HG03378 (cell line): ENCODE data around the gene RANBP17.
"Not testable (repeated sequence)": the region's sequence is repeated elsewhere in the genome, so short reads cannot be mapped to it uniquely, and the experiment has no call there.

ENCODE experiments used
- ATAC-seq: cut with Tn5 transposase; IDR thresholded peaks from one replicate; pipeline ENCODE4 v1.9.1; 2021; ENCODE audit warnings: mild to moderate bottlenecking, moderate library complexity; ENCODE audit not compliant: unreplicated experiment

RANBP17 gene

DNA sequence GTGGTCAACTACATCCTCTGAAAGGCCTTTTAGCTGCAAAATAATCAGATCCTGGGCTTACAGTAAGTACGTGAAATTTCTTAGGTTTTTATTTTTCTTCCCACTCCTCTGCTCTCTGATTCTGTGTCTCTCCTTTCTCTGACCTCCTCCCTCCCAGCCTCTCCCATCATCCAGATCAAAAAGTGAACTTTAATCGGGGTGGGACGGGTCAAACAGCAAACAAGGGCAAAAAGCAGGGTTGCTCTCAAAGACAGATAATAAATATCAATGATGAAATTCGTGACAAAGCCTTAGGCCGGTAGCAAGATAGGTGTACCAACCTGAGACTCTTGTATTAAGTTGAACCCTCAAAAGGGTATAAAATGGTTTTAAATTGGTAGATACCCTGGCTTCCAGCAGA, 76.1 kb downstream of the RANBP17 start:
- ATAC-seq, result no peak

DNA sequence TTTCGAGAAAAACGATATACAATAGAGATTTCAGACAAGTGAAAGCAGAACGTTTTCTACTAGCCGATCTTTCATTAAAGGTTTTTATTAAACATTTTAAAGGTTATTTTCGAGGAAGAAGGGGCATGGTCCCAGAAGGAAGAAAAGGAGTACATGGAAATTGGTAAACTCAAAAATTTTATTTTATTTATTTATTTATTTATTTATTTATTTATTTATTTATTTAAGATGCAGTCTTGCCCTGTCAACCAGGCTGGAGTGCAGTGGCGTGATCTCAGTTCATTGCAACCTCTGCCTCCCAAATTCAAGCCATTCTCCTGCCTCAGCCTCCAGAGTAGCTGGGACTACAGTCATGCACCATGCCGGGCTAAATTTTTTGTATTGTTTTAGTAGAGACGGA, 77.4 kb downstream of the RANBP17 start:
- ATAC-seq, result no peak

DNA sequence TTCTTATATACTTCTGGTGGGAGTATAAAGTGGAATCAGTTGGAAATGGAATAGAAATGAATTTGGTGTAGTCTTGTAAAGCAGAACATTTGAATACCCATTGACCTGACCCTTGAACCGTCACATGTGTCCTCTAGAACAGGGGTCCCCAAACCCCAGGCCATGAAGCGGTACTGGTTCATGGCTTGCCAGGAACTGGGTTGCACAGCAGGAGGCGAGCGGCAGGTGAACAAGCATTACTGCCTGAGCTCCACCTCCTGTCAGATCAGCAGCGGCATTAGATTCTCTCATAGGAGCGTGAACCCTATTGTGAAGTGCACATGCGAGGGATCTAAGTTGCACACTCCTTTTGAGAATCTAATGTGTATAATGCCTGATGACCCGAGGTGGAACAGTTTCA, 80.0 kb downstream of the RANBP17 start:
- no peak for ATAC-seq

DNA sequence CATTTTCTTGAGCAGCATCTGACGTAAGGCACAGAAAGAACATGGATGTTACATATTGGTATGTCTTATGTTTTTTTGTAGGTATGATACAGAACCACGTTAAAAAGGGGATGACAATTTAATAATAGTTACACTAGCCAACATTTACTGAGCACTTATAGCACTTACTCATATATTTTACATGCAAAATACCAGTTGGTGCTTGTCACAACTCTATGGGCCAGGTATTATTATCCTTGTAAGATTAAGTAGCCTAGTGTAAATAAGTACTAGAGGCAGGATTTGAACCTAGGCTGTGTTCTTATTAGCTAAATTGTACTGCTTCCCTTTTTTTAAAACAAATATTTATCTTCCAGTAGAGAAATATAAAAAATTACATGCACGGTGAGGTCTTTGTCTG, 83.5 kb downstream of the RANBP17 start:
- no peak for ATAC-seq

DNA sequence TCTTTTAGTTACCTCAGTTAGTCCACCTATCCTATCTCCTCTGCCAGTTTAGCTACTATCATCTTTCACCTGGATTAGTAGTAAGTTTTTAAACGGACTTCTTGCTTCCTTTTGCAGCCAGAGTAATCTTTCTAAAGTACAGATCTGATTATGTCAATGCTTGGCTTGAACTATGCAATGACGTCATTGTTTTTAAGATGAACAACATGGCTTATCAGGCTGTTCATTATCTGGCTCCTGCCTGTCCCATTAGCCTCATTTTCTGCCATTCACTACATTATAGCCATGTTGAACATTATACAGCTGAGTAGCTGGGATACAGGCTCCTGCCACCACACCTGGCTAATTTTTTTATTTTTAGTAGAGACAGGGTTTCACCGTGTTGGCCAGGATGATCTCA, 98.7 kb downstream of the RANBP17 start:
- ATAC-seq, result no peak

DNA sequence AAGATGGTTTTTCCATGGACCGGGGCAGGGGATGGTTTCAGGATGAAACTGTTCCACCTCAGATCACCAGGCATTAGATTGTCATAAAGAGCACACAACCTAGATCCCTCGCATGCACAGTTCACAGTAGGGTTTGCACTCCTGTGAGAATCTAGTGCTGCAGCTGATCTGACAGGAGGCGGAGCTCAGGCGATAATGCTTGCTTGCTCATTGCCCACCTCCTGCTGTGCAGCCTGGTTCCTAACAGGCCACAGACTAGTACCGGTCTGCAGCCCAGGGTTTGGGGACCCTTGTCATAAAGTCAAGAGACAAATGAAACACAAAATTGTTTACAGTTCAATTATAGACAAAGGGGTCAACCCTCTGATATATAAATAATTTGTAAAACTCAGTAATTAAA, 101.7 kb downstream of the RANBP17 start:
- ATAC-seq, result no peak

DNA sequence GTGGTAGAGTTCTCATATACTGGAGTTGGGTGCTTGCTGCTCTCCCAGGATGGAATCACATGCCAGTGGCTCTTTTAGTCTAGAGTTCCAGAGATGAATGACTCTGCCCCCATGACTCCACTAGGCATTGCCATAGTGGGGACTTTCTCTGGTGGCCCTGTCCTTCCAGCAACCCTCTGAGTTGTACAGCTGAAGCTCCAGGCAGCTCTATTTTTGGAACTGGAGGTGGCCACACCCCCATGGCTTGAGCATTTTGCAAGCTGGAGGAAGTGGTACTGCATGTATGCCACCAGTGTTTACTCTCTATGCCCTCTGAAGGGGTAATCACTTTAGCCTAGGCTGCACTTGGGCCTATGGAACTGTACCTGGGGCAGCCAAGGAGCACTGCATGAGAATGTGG, 112.6 kb downstream of the RANBP17 start:
- no peak for ATAC-seq

DNA sequence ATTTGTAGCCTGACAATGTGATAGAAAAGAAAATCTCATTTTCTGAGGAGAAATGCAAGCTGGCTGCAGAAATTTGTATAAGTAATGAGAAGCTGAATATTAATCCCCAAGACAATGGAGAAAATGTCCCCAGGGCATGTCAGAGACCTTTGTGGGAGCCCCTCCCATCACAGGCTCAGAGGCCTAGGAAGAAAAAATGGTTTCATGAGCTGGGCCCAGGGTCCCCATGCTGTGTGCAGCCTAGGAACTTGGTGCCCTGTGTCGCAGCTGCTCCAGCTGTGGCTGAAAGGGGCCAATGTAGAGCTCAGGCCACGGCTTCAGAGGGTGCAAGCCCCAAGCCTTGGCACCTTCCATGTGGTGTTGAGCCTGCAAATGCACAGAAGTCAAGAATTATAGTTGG, 118.4 kb downstream of the RANBP17 start:
- ATAC-seq, result not testable (repeated sequence)

DNA sequence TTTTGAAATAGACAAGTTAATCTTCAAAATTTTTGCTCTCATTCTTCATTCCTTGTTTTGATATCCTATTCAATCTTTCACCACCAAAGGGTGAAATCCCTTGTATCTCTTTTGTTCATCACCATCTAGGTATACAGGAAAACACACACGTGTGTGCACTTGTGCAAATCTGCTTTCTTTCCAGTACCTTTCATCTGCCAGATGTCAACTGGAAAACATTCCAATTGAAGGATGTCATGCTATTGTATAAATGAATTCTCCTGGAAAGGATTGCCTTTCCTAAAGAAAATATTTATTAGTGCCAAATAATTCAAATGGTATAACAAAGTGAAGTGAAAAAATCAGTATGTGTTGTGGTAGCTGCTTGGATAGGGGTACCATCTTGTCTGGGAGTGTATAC, 123.7 kb downstream of the RANBP17 start:
- ATAC-seq, result no peak

DNA sequence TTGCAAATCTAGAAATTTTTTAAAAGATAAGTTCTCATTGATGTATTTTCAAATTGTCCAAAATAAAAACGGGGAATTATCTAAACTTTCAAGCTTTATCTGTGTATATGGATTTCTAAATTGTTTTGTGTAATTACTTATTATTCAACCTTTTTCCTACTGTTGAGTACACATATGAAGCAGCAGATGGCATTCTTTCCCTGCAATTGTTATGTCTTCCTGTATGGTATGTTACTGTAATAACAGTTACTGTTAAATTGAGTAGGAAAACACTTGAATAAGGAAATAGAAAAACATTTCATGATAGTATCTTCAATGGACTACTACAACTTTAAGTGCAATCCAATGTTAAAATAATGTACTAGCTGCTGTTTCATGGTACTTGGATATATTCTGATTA, 124.8 kb downstream of the RANBP17 start:
- no peak for ATAC-seq

DNA sequence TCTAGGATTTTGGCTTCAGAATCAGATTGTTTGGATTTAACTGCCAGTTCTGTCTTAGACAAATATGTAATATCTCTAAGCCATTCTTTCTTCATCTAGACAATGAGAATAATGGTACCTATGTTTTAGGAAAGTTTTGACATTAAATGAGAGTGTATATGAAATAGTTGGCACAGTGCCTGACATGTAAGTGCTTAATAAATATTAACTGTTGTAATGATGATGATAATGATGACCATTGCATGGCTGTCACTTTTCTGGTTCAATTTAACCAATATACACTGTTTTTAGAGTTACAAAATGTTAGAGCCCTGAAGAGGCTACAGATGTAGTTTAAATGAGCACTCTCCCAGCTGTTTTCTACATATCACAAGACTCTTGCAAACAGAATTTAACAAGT, 131.7 kb downstream of the RANBP17 start:
- ATAC-seq, result no peak

DNA sequence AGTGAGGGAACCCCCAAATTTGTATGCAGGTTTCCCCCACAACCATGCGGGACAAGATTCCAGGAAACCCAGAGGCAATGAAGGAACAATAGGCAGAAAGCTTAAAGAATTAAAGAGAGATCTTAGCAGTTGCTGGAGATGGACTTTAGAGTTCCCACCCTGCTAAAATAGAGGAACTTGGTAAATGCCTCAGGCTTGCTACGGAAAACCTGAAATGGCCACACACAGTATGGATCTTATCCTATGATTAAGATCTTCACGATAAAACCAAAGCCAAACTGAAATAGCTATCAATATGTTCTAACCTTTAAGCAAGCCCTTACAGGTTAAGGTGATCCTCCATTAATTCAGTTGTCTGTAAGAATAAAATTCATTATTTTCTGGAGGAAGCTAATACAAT, 148.3 kb downstream of the RANBP17 start:
- no peak for ATAC-seq

DNA sequence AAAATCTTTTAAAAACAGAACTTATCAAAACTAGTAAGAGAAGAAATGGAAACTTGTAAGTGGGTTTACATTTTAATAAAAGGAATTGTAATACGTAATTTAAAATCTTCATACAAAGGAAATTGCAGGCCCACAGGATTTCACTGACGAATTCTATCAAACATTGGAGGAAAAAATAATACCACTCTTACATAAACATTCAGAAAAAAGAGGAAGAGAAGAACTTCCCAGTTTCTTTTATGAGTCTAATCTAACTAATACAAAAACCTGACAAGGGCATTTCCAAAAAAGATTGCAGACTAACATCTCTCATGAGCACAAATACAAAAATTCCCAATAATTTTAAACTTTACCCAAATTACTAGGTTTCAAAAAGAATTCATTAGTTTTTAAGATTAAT, 149.0 kb downstream of the RANBP17 start:
- ATAC-seq, result no peak

DNA sequence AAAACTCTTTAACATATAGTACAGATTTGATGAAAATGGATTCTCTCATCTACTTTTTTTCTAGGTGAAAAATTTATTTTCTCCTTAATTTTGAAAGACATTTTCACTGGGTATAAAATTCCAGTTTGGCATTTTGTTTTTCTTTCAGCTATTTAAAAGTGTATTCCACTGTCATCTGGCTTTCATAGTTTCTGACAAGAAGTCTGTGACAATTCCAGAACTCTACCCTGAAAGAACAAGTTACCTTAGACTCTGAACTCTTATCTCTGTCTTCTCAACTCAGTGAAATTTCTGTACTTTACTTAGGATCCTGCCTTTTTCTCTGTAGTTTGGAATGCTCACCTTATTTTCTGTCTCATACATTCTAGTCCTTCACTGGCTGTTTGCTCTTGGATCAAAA, 161.7 kb downstream of the RANBP17 start:
- ATAC-seq, result no peak

DNA sequence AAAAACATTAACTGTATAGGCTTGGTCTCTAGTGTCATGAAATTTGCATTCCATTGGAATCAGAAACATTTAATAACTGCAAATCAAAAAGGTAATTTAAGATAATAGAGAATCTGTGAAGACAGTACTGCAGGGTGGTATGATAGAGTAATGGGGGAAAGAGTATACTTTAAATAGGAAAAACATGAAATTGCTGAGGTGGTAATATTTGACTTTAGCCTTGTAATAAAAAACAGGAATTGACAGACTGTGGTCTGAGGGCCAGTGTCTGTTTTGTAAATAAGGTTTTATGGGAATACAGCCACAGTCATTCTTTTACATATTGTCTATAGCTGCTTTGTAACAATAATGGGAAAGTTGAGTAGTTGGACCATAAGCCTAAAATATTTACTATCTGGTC, 162.3 kb downstream of the RANBP17 start:
- ATAC-seq, result no peak

DNA sequence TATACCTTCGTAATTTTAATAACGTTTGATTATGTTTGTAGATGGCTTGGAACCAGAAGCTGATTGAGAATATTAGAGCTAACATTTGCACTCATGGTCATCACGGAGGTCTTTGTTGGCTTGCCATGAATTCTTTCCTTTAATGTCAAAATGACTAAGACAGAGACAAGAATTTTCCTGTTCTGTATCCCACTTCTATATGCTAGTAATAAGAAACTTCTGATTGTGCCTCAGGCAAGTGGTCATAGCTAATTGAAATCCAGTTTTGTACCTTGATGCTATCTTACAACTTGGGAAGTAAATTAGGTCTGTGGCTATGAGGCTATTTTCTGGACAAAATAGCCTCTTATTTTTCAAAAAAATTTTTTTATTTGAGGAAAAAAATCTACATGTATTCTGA, 167.6 kb downstream of the RANBP17 start:
- no peak for ATAC-seq

DNA sequence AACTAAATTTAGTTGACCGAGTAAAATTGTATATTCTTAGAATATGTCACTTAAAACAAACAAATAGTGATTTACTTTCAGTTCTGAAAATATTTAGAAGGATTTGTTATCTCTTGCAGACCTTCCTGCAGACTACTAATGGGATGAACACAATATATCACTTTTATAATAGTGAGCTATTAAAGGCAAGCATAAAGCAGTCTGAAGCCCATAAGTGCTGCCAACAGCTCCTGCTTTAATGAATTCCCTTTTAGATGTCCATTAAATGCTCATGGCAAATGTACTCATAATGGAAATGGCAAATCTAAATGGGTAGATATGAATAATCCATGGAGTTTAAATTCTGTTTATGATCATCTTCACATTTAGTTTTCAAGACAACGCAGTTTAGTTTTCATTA, 170.2 kb downstream of the RANBP17 start:
- no peak for ATAC-seq

DNA sequence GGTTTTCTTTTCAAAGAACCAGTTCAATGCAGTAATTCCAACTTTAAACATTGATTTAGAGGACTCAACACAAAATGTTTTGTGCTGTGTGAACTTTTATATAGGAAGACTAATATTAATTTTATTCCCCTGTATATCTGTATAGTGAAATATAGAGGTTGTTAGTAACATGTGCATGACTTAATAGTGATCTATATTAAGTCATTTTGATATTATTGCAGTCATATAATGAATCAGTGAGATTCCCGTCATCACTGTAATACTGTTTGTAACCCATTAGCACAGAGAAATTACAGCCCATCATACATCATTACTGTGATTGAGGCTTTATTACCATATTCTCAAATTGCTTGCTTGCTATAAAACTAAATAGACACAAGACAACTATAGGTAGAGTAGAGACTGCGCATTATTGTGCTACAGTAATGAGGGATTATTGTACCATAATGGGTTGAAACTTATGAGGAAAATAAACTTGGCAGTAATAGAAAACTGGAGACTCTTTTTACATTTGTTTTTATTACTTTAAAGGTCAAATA, 170.7 kb downstream of the RANBP17 start:
- ATAC-seq, result no peak

DNA sequence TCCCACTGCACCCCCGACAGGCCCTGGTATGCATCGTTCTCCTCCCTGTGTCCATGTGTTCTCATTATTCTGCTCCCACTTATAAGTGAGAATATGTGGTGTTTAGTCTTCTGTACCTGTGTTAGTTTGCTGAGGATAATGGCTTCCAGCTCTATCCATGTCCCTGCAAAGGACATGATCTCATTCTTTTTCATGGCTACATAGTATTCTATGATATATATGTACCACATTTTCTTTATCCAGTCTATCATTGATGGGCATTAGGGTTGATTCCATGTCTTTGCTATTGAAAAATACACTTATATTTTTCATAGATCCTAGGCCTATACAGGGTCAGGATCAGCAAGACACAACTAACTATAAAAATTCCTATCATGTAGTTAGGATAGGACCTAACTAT, 180.1 kb downstream of the RANBP17 start:
- ATAC-seq, result not testable (repeated sequence)

DNA sequence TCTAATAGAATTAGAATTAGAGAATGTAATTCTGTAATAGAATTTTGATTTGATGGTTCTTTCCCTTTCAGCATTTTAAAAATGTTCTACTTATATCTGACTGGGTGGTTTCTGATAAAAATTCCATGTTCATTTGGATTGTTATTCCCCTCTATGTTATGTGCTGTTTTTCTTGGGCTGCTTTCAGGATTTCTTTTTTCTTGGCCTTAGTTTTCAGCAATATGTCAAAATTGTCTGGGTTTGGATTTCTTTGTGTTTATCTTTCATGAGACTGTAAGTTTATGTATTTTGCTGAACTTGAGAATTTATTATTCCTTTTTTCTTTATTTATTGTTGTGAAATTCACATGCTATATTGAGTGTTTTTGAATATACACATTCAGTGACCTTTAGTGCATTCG, 189.1 kb downstream of the RANBP17 start:
- ATAC-seq, result no peak

DNA sequence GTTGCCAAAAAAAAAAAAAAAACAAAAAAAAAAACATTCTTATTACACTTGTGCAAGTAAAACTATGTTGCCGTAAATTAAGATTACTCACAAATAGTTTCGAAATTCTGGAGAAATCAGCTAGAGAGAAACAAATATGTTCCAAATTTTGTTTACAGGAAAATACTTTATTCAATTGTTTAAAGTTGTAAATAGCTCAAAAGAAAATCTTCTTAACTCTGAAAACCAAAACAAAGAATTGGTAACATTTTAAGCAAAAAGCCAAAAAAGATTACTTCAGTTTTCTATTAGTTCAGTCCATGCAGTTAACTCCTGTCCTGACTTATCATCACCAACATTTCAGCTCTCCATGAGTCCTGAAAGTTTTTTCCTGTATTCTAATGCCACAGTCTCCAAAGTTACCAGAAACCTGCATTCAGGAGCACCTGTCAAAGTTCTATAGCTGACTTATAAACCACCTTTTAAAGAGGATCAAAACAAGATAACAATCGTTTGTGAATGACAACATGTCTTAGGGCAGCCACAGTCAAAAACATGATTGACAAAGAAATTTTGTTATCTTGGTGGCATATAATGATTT, 194.1 kb downstream of the RANBP17 start:
- ATAC-seq, result no peak

DNA sequence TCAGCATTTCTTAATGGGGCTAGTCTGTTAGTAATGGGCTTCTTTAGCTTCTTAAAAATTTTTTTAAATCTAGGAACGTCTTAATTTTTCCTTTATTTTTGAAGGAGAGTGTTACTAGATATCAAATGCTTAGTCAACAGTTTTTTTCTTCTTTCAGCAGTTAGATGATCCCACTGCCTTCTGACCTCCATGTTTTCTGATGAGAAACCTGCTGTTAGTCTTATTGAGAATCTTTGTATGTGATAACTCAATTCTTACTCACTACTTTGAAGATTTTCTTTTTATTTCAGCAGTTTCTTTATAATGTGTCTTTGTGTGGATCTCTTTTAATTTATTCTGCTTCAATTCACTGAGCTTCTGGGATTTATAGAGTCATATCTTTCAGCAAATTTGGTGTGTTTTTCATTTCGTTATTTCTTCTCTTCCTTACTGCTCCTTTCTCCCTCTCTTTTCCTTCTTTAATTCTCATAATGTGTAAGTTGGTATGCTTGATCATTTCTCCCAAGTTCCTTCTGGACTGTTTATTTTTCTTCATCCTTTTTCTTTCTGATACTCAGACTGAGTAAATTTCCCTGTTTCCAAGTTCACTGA, 205.8 kb downstream of the RANBP17 start:
- ATAC-seq, result no peak

DNA sequence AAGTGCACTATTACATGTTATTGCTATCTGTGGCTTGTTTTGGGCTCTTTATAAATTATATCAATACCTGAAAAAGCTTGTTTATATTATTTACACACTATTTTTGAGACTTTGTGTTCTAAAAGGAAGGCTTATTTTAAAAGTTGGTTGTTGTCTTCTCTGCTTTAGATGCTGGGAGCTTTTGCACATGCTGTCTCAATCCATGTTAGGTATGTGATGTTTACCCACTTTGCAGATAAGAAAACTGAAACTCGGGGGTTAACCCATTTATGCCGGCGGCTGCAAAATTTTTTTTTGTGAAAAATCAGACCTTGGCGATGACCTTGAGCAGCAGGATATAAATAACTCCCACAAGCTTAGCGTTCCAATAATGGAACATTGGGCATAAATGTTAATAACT, 212.9 kb downstream of the RANBP17 start:
- ATAC-seq, result no peak
